HEK293 (cell line): ENCODE measurements around the gene RBBP8NL.
A peak's percentile ranks its signal among the peaks of the same experiment; 100 is the strongest.

Experiments used
- CTCF ChIA-PET: fragments of 350-600 bp; formaldehyde crosslinking; extraction: SDS; loops from one replicate; lab custom pipeline; 2021; ENCODE audit warnings: antibody characterized with exemption; lab: Yijun Ruan, JAX
- POLR2A ChIA-PET: fragments of 300-600 bp; formaldehyde crosslinking; extraction: SDS; loops from one replicate; lab custom pipeline; 2020; ENCODE audit warnings: antibody characterized with exemption, inconsistent platforms; lab: Yijun Ruan, JAX
- H3K27ac ChIP-seq: fragments of 200-500 bp; sonication (Bioruptor generic); 2 replicates; pipeline ENCODE4 v1.5.1; 2014; ENCODE audit warnings: low read depth, low read length, control low read depth, inconsistent platforms; ENCODE audit errors: extremely low read depth
- H3K36me3 ChIP-seq, 2 experiments: fragments of 200-500 bp in 1 of 2; sonication (Bioruptor generic) in 1 of 2; 1 replicate in 1 of 2; 2 replicates in 1 of 2; pipeline ENCODE4 v1.5.1; 2014 to 2017; ENCODE audit warnings: inconsistent platforms in 2 of 2, low read length in 2 of 2; ENCODE audit not compliant: control insufficient read depth in 2 of 2, insufficient read depth in 1 of 2
- H3K4me1 ChIP-seq: fragments of 200-500 bp; sonication (Bioruptor generic); 2 replicates; pipeline ENCODE4 v1.5.1; 2014; ENCODE audit warnings: mild to moderate bottlenecking, low read length, inconsistent platforms; ENCODE audit not compliant: control insufficient read depth, insufficient read depth
- H3K4me3 ChIP-seq: 2 replicates; pipeline ENCODE4 v1.5.1; 2011; ENCODE audit warnings: low read depth, mild to moderate bottlenecking, control low read depth, low read length, moderate library complexity
- H3K9me3 ChIP-seq: fragments of 200-500 bp; sonication (Bioruptor generic); 2 replicates; pipeline ENCODE4 v1.5.1; 2014; ENCODE audit warnings: low read depth, low read length, inconsistent platforms; ENCODE audit not compliant: control insufficient read depth, insufficient read depth
- CTCF ChIP-seq: fragments of 450-650 bp; formaldehyde crosslinking; IDR thresholded peaks from 2 replicates; pipeline ENCODE4 v1.5.1; 2016; ENCODE audit warnings: missing biosample characterization, missing genetic modification characterization
- TSHZ1 ChIP-seq: fragments of 450-650 bp; formaldehyde crosslinking; IDR thresholded peaks from 2 replicates; pipeline ENCODE4 v1.5.1; 2016; ENCODE audit warnings: missing biosample characterization, missing genetic modification characterization, borderline replicate concordance
- ZBTB1 ChIP-seq: fragments of 450-650 bp; formaldehyde crosslinking; IDR thresholded peaks from 2 replicates; pipeline ENCODE4 v1.5.1; 2016; ENCODE audit warnings: missing biosample characterization, missing genetic modification characterization
- ZBTB17 ChIP-seq: fragments of 450-650 bp; formaldehyde crosslinking; IDR thresholded peaks from 2 replicates; pipeline ENCODE4 v1.5.1; 2016; ENCODE audit warnings: missing biosample characterization, missing genetic modification characterization
- ZIC2 ChIP-seq: fragments of 450-650 bp; formaldehyde crosslinking; IDR thresholded peaks from 2 replicates; pipeline ENCODE4 v1.5.1; 2016; ENCODE audit warnings: missing biosample characterization, missing genetic modification characterization
- ZNF10 ChIP-seq: fragments of 450-650 bp; formaldehyde crosslinking; IDR thresholded peaks from 2 replicates; pipeline ENCODE4 v1.5.1; 2017; ENCODE audit warnings: missing biosample characterization, missing genetic modification characterization
- ZNF132 ChIP-seq: fragments of 450-650 bp; formaldehyde crosslinking; IDR thresholded peaks from 2 replicates; pipeline ENCODE4 v1.5.1; 2017; ENCODE audit warnings: missing biosample characterization, missing genetic modification characterization, borderline replicate concordance
- ZNF148 ChIP-seq: fragments of 450-650 bp; formaldehyde crosslinking; IDR thresholded peaks from 2 replicates; pipeline ENCODE4 v1.5.0; 2017; ENCODE audit warnings: missing biosample characterization, missing genetic modification characterization, borderline replicate concordance
- ZNF19 ChIP-seq: fragments of 450-650 bp; formaldehyde crosslinking; IDR thresholded peaks from 2 replicates; pipeline ENCODE4; 2016; ENCODE audit warnings: missing biosample characterization, missing genetic modification characterization, low read depth
- ZNF223 ChIP-seq: fragments of 450-650 bp; formaldehyde crosslinking; IDR thresholded peaks from 2 replicates; pipeline ENCODE4 v1.5.1; 2016; ENCODE audit warnings: missing biosample characterization, missing genetic modification characterization
- ZNF266 ChIP-seq: fragments of 450-650 bp; formaldehyde crosslinking; IDR thresholded peaks from 2 replicates; pipeline ENCODE4 v1.5.1; 2016; ENCODE audit warnings: missing biosample characterization, missing genetic modification characterization, low read depth
- ZNF341 ChIP-seq: fragments of 450-650 bp; formaldehyde crosslinking; IDR thresholded peaks from 2 replicates; pipeline ENCODE4; 2016; ENCODE audit warnings: low read depth, missing biosample characterization, missing genetic modification characterization
- ZNF362 ChIP-seq: fragments of 450-650 bp; formaldehyde crosslinking; IDR thresholded peaks from 2 replicates; pipeline ENCODE4 v1.5.1; 2016; ENCODE audit warnings: missing biosample characterization, missing genetic modification characterization
- ZNF366 ChIP-seq: fragments of 450-650 bp; formaldehyde crosslinking; conservative IDR thresholded peaks from 2 replicates; pipeline ENCODE4 v1.5.1; 2016; ENCODE audit warnings: missing biosample characterization, missing genetic modification characterization
- ZNF544 ChIP-seq: fragments of 450-650 bp; formaldehyde crosslinking; IDR thresholded peaks from 2 replicates; pipeline ENCODE4 v1.5.0; 2017; ENCODE audit warnings: missing biosample characterization, missing genetic modification characterization
- ZNF785 ChIP-seq: fragments of 450-650 bp; formaldehyde crosslinking; IDR thresholded peaks from 2 replicates; pipeline ENCODE4 v1.5.1; 2016; ENCODE audit warnings: missing biosample characterization, missing genetic modification characterization
- ZNF830 ChIP-seq: fragments of 450-650 bp; IDR thresholded peaks from 2 replicates; pipeline ENCODE4 v1.5.0; 2018; ENCODE audit warnings: missing biosample characterization, missing genetic modification characterization, low read depth, mild to moderate bottlenecking, moderate library complexity
- ZSCAN16 ChIP-seq: fragments of 450-650 bp; formaldehyde crosslinking; IDR thresholded peaks from 2 replicates; pipeline ENCODE4 v1.5.1; 2016; ENCODE audit warnings: missing biosample characterization, missing genetic modification characterization
- ZSCAN23 ChIP-seq: fragments of 450-650 bp; formaldehyde crosslinking; IDR thresholded peaks from 2 replicates; pipeline ENCODE4 v1.5.1; 2016; ENCODE audit warnings: missing biosample characterization, missing genetic modification characterization

RBBP8NL gene

GRCh38 chr20:62389601-62390087 lies 37.7 kb downstream of the RBBP8NL start (continued):
- TF ChIP-seq ZNF148 (no peak), ZNF830 (tag by site-specific recombination) (no peak), ZNF266 (tag by site-specific recombination) (no peak), ZSCAN23 (no peak), ZNF10 (tag by site-specific recombination) (no peak), ZNF362 (no peak)

- no peak overlapping the region for H3K27ac ChIP-seq
- H3K4me3 ChIP-seq, result no peak overlapping the region
- peaks cover 9 to 63% of the 10 kb centered on the region in 2 experiments for H3K36me3 ChIP-seq
- ChIA-PET POLR2A (interaction anchor here (0.9 to 1.1 kb wide), 3 partner anchors 13 to 26 kb away, joined by 3 read pairs; no protein-coding TSS in a partner anchor), CTCF (interaction anchor here (0.7 to 1.5 kb wide), 2 partner anchors 88 to 201 kb away, joined by 3 read pairs; no protein-coding TSS in a partner anchor)
- TF ChIP-seq CTCF (tag by site-specific recombination) (peak; percentile 49; the same call in 1 of the 2 replicates), ZBTB17 (tag by site-specific recombination) (no peak)
- H3K9me3 ChIP-seq, result no peaks in the 10 kb centered on the region
- H3K4me1 ChIP-seq, result peaks cover 5% of the 10 kb centered on the region; the same call in 1 of the 2 replicates
Measured at GRCh38 chr20:62388839-62389600, 38.3 kb downstream of the RBBP8NL start.

- ChIA-PET CTCF (interaction anchor here (0.6 to 1.5 kb wide), 6 partner anchors 21 to 200 kb away, joined by 3 to 5 read pairs (median 3); partner anchors contain the start of gene LAMA5), POLR2A (interaction anchor here (1.1 to 2.1 kb wide), 4 partner anchors 13 to 38 kb away, joined by 3 to 9 read pairs (median 6); no protein-coding TSS in a partner anchor)
- peak overlapping the region; percentile 93 for H3K4me3 ChIP-seq
- no peaks in the 10 kb centered on the region for H3K9me3 ChIP-seq
- H3K4me1 ChIP-seq, result peaks cover 5% of the 10 kb centered on the region; the same call in 1 of the 2 replicates
- peak; percentile 84 for TF ChIP-seq ZNF341 (tag by site-specific recombination)
- 0 out of 2 replicates have a peak, but pooled peaks have one; percentile 39 for TF ChIP-seq ZIC2 (tag by site-specific recombination)
- TF ChIP-seq ZNF19 (tag by site-specific recombination), result no peak
- TF ChIP-seq ZNF132 (tag by site-specific recombination), result no peak
- TF ChIP-seq ZSCAN16 (tag by site-specific recombination), result no peak
- TF ChIP-seq ZNF785 (tag by site-specific recombination), result no peak
- TF ChIP-seq ZNF544 (tag by site-specific recombination), result no peak
- TF ChIP-seq ZNF366 (tag by site-specific recombination), result no peak
- no peak for TF ChIP-seq TSHZ1 (tag by site-specific recombination)
- TF ChIP-seq ZBTB1 (tag by site-specific recombination), result no peak
- TF ChIP-seq ZNF223 (tag by site-specific recombination), result no peak
- peak overlapping the region; percentile 72; the same call in 1 of the 2 replicates for H3K27ac ChIP-seq
- peaks cover 9 to 58% of the 10 kb centered on the region in 2 experiments for H3K36me3 ChIP-seq
Measured at GRCh38 chr20:62387933-62388635, 39.3 kb downstream of the RBBP8NL start.
